K562 (cell line): ENCODE results near the gene VKORC1. TPM values are rescaled to one million over a fixed set of nuclear protein-coding genes. Genes with fewer than 3 reads are reported as not detected.
A peak's percentile ranks its signal among the peaks of the same experiment; 100 is the strongest.

Source experiments
- ATF7 ChIP-seq: fragments of 450-650 bp; IDR thresholded peaks from 2 replicates; pipeline ENCODE4 v1.7.1; 2014; ENCODE audit warnings: mild to moderate bottlenecking, moderate library complexity
- CBFB ChIP-seq: sonication (generic); formaldehyde crosslinking; IDR thresholded peaks from 2 replicates; pipeline ENCODE4 v1.4.0; 2020; ENCODE audit warnings: mild to moderate bottlenecking, missing genetic modification reagents
- CTBP1 ChIP-seq: fragments of 450-650 bp; IDR thresholded peaks from 2 replicates; pipeline ENCODE4 v1.6.1; 2016; ENCODE audit warnings: borderline replicate concordance
- FOXA1 ChIP-seq: fragments of 450-650 bp; IDR thresholded peaks from 2 replicates; pipeline ENCODE4 v1.6.1; 2016; ENCODE audit warnings: mild to moderate bottlenecking, borderline replicate concordance
- HES1 ChIP-seq: fragments of 450-650 bp; IDR thresholded peaks from 2 replicates; pipeline ENCODE4 v1.6.1; 2016; ENCODE audit warnings: low read depth, mild to moderate bottlenecking, moderate library complexity
- ILF3 ChIP-seq: fragments of 450-650 bp; IDR thresholded peaks from 2 replicates; pipeline ENCODE4 v1.6.1; 2018; ENCODE audit warnings: antibody characterized with exemption, mild to moderate bottlenecking, moderate library complexity, borderline replicate concordance
- KDM2B ChIP-seq: fragments of 250-450 bp; sonication (Bioruptor Pico); IDR thresholded peaks from 2 replicates; pipeline ENCODE4 v1.8.0; 2021; ENCODE audit warnings: mild to moderate bottlenecking, moderate library complexity
- LEF1 ChIP-seq: fragments of 450-650 bp; IDR thresholded peaks from 2 replicates; pipeline ENCODE4 v1.6.1; 2016; ENCODE audit warnings: mild to moderate bottlenecking
- PHB2 ChIP-seq: fragments of 450-650 bp; IDR thresholded peaks from 2 replicates; pipeline ENCODE4 v1.6.1; 2017; ENCODE audit warnings: low read depth
- PHF8 ChIP-seq: fragments of 200-600 bp; sonication (generic); IDR thresholded peaks from 2 replicates; pipeline ENCODE4 v1.6.1; 2012; ENCODE audit warnings: mixed run types, mild to moderate bottlenecking, inconsistent platforms, low read length, moderate library complexity, borderline replicate concordance
- POLR2AphosphoS5 ChIP-seq: IDR thresholded peaks from 2 replicates; pipeline ENCODE4 v1.6.1; 2011; ENCODE audit warnings: mild to moderate bottlenecking, low read depth, low read length, moderate library complexity; ENCODE audit not compliant: control insufficient read depth, insufficient read depth
- RCOR1 ChIP-seq, 2 experiments: IDR thresholded peaks; 2 replicates each; pipeline ENCODE4 v1.6.1; 2012; ENCODE audit warnings: low read depth in 2 of 2, low read length in 2 of 2, borderline replicate concordance in 1 of 2, improper control_type of control experiment in 1 of 2
- SPI1 ChIP-seq: IDR thresholded peaks from 2 replicates; pipeline ENCODE4 v1.6.1; 2011; ENCODE audit warnings: low read depth, low read length, control low read depth, borderline replicate concordance
- TAF1 ChIP-seq: IDR thresholded peaks from 2 replicates; pipeline ENCODE4 v1.6.1; 2011; ENCODE audit warnings: mild to moderate bottlenecking, low read length, moderate library complexity; ENCODE audit not compliant: insufficient read depth, control insufficient read depth, severe bottlenecking; ENCODE audit errors: extremely low read depth
- TCF15 ChIP-seq: fragments of 250-450 bp; sonication (Bioruptor Pico); IDR thresholded peaks from 2 replicates; pipeline ENCODE4 v1.8.0; 2022; ENCODE audit warnings: moderate library complexity, mild to moderate bottlenecking, inconsistent platforms
- THRB ChIP-seq: fragments of 450-650 bp; formaldehyde crosslinking; conservative IDR thresholded peaks from 2 replicates; pipeline ENCODE4 v1.4.0; 2022; ENCODE audit warnings: mild to moderate bottlenecking, missing genetic modification characterization
- ZBTB1 ChIP-seq: sonication (generic); formaldehyde crosslinking; IDR thresholded peaks from 2 replicates; pipeline ENCODE4 v1.8.1; 2023; ENCODE audit warnings: missing genetic modification reagents, low read depth, mild to moderate bottlenecking, borderline replicate concordance
- ZBTB12 ChIP-seq: fragments of 250-450 bp; sonication (Bioruptor Pico); IDR thresholded peaks from 2 replicates; pipeline ENCODE4 v1.4.0; 2020
- ZBTB17 ChIP-seq: fragments of 450-650 bp; formaldehyde crosslinking; IDR thresholded peaks from 2 replicates; pipeline ENCODE4 v1.4.0; 2020; ENCODE audit warnings: mild to moderate bottlenecking
- ZBTB43 ChIP-seq: sonication (generic); formaldehyde crosslinking; IDR thresholded peaks from 2 replicates; pipeline ENCODE4 v1.8.0; 2023; ENCODE audit warnings: mild to moderate bottlenecking, missing genetic modification reagents
- ZC3H11A ChIP-seq: IDR thresholded peaks from 2 replicates; pipeline ENCODE4 v1.6.1; 2012; ENCODE audit warnings: low read depth, low read length, improper control_type of control experiment
- ZNF134 ChIP-seq: fragments of 250-450 bp; sonication (Bioruptor Pico); conservative IDR thresholded peaks from 2 replicates; pipeline ENCODE4 v1.4.0; 2020
- ZNF232 ChIP-seq: sonication (generic); formaldehyde crosslinking; IDR thresholded peaks from 2 replicates; pipeline ENCODE4 v1.8.0; 2022; ENCODE audit warnings: mild to moderate bottlenecking, missing genetic modification reagents
- ZNF282 ChIP-seq: sonication (generic); formaldehyde crosslinking; IDR thresholded peaks from 2 replicates; pipeline ENCODE4 v1.8.1; 2023; ENCODE audit warnings: missing genetic modification reagents
- polyA plus RNA-seq, 8 experiments: library from polyadenylated mRNA; depleted of rRNA in 4 of 8; stranded (reverse) in 5 of 8; unstranded in 3 of 8; fragments of >200 nt; fragmentation: Nextera tagmentation in 2 of 8; fragmentation: Illumina TruSeq in 1 of 8; extraction: Ambion mirVana in 2 of 8; extraction: Trizol in 1 of 8; gene quantifications; 2 replicates each; pipeline versions ENCODE4 v1.2.1 to v1.2.3, GENCODE V29; 2011 to 2014; ENCODE audit warnings: inconsistent platforms in 1 of 8, missing spikeins in 1 of 8
- total RNA-seq, 7 experiments: library from RNA; depleted of rRNA in 6 of 7; stranded (reverse); fragments of >200 nt in 6 of 7; fragmentation: Illumina TruSeq in 2 of 7; extraction: Trizol in 2 of 7; gene quantifications; 2 replicates each; pipeline versions ENCODE4 v1.2.1 to v1.2.3, GENCODE V29; 2011 to 2021; ENCODE audit warnings: low replicate concordance in 1 of 7

VKORC1 gene
- total and polyA plus RNA-seq, 9 of the 15 experiments (the other 6 are each of a cell fraction or from before 2014, with no cell fraction given) = 30.0 to 119 (median 62.1) TPM

GRCh38 chr16:31073142-31073969, 21.2 kb downstream of the VKORC1 start (continued):
- no peak; a peak in 1 of 4 replicates for TF ChIP-seq RCOR1 (IDR thresholded peaks at IDR 0.05; ENCODE audit: borderline replicate concordance in 1 of 2, low read depth in 2 of 2, low read length in 2 of 2)
- TF ChIP-seq PHF8 = peak; percentile 83; the same call in 1 of the 2 replicates
- no peak for TF ChIP-seq LEF1
- TF ChIP-seq ZNF232 = peak; percentile 50; the same call in 1 of the 2 replicates
- no peak for TF ChIP-seq HES1
- peak; percentile 53 for TF ChIP-seq ATF7
- peak; percentile 86 for TF ChIP-seq SPI1
- 0 out of 2 replicates have a peak, but pooled peaks have one; percentile 11 for TF ChIP-seq ZBTB1 (CRISPR knock-in tag)
- no peak for TF ChIP-seq POLR2AphosphoS5
- peak; percentile 25; the same call in 1 of the 2 replicates for TF ChIP-seq ZBTB43 (CRISPR knock-in tag)
- no peak for TF ChIP-seq ZBTB12 (CRISPR knock-in tag)
- no peak for TF ChIP-seq FOXA1
- TF ChIP-seq CBFB (CRISPR knock-in tag) = peak; percentile 49; the same call in 1 of the 2 replicates
- TF ChIP-seq CTBP1 = peak; percentile 80
- peak; percentile 53 for TF ChIP-seq TAF1
- TF ChIP-seq KDM2B (CRISPR knock-in tag) = no peak
- TF ChIP-seq TCF15 (CRISPR knock-in tag) = no peak
- no peak; the same call in 1 of the 2 replicates for TF ChIP-seq ILF3
- no peak for TF ChIP-seq THRB (CRISPR knock-in tag)
- no peak for TF ChIP-seq PHB2
- TF ChIP-seq ZC3H11A = no peak
- TF ChIP-seq ZNF134 (CRISPR knock-in tag) = peak; percentile 100
- TF ChIP-seq ZNF282 (CRISPR knock-in tag) = 0 out of 2 replicates have a peak, but pooled peaks have one; percentile 52
- no peak; the same call in 1 of the 2 replicates for TF ChIP-seq ZBTB17 (CRISPR knock-in tag)
